ENCODE measurements around the gene HOXB6.

HOXB6 gene

GRCh38 chr17:48590607-48591161 lies 14.1 kb downstream of the HOXB6 start:
- DNase-seq (ENCODE audit: low read depth), result no peak
- no peak for TF ChIP-seq CTCF (IDR thresholded peaks at IDR 0.05; ENCODE audit: low read length, missing control alignments)
- H3K4me3 ChIP-seq (replicated peaks; ENCODE audit: low read depth, low read length), result no peak overlapping the region

DNA sequence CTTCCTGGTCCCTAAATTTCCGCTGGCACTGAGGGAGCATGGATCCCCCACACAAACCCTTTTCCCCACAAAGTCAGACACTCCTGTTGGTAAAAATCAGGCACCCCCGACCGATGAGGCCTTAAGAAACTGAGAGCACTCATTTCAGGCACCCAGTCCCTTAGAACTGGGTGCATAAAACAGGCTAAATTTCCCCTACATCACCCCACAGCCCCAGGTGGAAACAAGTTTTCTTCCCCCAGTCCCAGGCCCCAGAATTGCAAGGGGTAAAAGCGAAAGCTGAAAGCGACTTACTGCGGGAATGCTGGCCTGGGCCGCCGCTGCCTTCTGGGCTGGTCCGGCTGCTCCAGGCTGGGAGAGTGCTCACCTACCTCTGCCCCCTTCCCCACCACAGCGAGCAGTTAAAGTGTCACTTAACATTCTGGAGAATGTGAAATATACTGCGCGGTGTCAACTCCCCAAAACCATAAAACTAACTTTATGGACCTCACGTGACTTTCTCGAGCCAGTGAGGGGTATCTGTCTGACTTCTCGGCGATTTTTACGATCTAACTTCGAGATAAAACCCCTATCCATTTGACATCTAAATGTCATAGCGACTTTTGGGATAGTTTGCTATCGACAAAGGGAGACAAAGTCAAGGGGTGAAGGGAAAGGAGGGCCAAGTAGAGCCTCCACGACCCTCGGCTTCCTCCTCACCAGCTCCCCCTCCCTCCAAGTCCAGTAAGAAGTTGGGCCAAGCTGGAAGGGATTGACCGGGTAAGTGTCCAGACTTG lies 14.8 kb downstream of the HOXB6 start, which contains the start of gene HOXB3:
Gene HOXB3 (minus strand): TSS at position 411 of the 776 bp plus-strand sequence. CDS start 37,767 bp downstream, outside the sequence.
- no peak for TF ChIP-seq CTCF (IDR thresholded peaks at IDR 0.05; ENCODE audit: low read length, missing control alignments)
- no peak for DNase-seq (ENCODE audit: low read depth)
- peak within 1 kb of the TSS; percentile 19 for H3K4me3 ChIP-seq (replicated peaks; ENCODE audit: low read depth, low read length)

GRCh38 chr17:48589060-48589830 lies 15.5 kb downstream of the HOXB6 start:
- peak overlapping the region; percentile 19 for H3K4me3 ChIP-seq (replicated peaks; ENCODE audit: low read depth, low read length)
- no peak for TF ChIP-seq CTCF (IDR thresholded peaks at IDR 0.05; ENCODE audit: low read length, missing control alignments)
- DNase-seq (ENCODE audit: low read depth), result no peak

- H3K4me3 ChIP-seq (replicated peaks; ENCODE audit: low read depth, low read length), result no peak overlapping the region
Measured at GRCh38 chr17:48588528-48588927, 16.3 kb downstream of the HOXB6 start.

GRCh38 chr17:48588074-48588415 lies 16.7 kb downstream of the HOXB6 start:
- H3K4me3 ChIP-seq (replicated peaks; ENCODE audit: low read depth, low read length), result no peak overlapping the region
- DNase-seq (ENCODE audit: low read depth), result no peak
- TF ChIP-seq CTCF (IDR thresholded peaks at IDR 0.05; ENCODE audit: low read length, missing control alignments), result no peak

More at GRCh38 chr17:48588528-48588927, 16.3 kb downstream of the HOXB6 start:
- no peak for DNase-seq (ENCODE audit: low read depth)
- TF ChIP-seq CTCF (IDR thresholded peaks at IDR 0.05; ENCODE audit: low read length, missing control alignments), result no peak

DNA sequence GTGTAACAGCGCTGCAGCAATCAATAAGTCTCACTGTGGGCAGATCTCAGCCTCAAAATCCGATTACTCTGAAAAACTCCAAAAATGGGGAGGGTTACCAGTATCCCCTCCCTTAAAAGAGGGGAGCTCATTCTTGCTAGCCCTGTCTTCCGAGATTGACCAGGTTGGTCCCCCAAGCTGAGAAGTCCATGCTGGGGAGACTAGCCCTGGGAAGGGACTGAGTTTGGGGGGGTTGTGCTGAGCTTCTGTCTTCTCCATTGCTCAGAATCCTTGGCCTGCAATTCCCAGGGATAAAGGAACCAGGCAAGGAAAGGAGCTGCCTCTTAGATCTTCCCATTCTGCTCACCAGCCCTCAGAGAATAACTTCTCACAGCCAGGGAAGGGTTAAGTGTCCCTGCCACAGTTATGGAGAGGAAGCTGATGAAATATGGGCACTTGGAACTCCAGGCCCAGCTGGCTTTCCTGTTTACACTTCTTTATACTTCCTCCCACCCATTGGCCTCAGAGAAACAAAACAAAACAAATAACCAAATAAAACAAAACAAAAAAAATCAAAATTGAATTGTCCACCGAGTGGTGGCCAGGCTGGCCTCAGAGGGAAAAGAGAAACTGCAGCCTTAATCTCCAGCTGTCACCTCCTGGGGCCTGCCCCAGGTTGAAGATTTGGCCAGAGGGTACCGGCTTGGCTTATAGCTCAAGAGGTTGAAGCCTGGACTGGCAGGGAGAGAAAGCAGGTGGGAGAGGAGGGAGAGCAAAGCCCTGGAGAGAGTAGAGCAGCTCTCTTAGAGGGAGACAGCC lies 17.3 kb downstream of the HOXB6 start:
- no peak overlapping the region for H3K4me3 ChIP-seq (replicated peaks; ENCODE audit: low read depth, low read length)
- no peak for TF ChIP-seq CTCF (IDR thresholded peaks at IDR 0.05; ENCODE audit: low read length, missing control alignments)
- DNase-seq (ENCODE audit: low read depth), result no peak

Measured in fibroblast of pulmonary artery (primary cell).